Measurements from ENCODE around the gene CAB39L. TPM values are rescaled to one million over a fixed set of nuclear protein-coding genes. Genes with fewer than 3 reads are reported as not detected.

Gene CAB39L
- polyA plus RNA-seq, 1 donor from 2014 or later = 40.3 TPM

GRCh38 chr13:49371943-49372613 is 71.8 kb downstream of the CAB39L start:
- H2AFZ ChIP-seq (ENCODE audit: low read depth, low read length) = no peak overlapping the region
- H3K36me3 ChIP-seq (ENCODE audit: insufficient read depth, low read length) = no peaks in the 10 kb centered on the region
- no peaks in the 10 kb centered on the region for H3F3A ChIP-seq (ENCODE audit: insufficient read depth, low read length, poor library complexity, severe bottlenecking)
- H3K9me3 ChIP-seq (ENCODE audit: low read length) = no peaks in the 10 kb centered on the region
- H3K4me3 ChIP-seq (ENCODE audit: low read length) = no peak overlapping the region
- TF ChIP-seq REST (IDR thresholded peaks at IDR 0.05; ENCODE audit: borderline replicate concordance) (no peak), TAF1 (IDR thresholded peaks at IDR 0.05; ENCODE audit: low read depth) (no peak), EZH2 (IDR thresholded peaks at IDR 0.05; ENCODE audit: borderline replicate concordance, insufficient read depth, low read length, poor library complexity, severe bottlenecking) (no peak), EP300 (conservative IDR thresholded peaks at IDR 0.05; ENCODE audit: poor library complexity, severe bottlenecking) (no peak)
- H3K79me2 ChIP-seq (replicated peaks; ENCODE audit: insufficient read depth, low read length) = no peaks in the 10 kb centered on the region
- H3K27me3 ChIP-seq (ENCODE audit: insufficient read depth, low read depth, low read length) = no peaks in the 10 kb centered on the region
- no peak overlapping the region for H3K27ac ChIP-seq (ENCODE audit: low read length)
- H4K20me1 ChIP-seq (ENCODE audit: insufficient read depth) = no peaks in the 10 kb centered on the region
- no peaks in the 10 kb centered on the region for H3K9me2 ChIP-seq (ENCODE audit: insufficient read depth, low read length)
- H3K9ac ChIP-seq (ENCODE audit: low read length) = no peak overlapping the region
- H3K4me2 ChIP-seq (ENCODE audit: low read length) = no peak overlapping the region

- Histone ChIP-seq H3K27ac (ENCODE audit: low read length) (no peak overlapping the region), H4K20me1 (ENCODE audit: insufficient read depth) (no peaks in the 10 kb centered on the region), H3K4me2 (ENCODE audit: low read length) (no peak overlapping the region), H2AFZ (ENCODE audit: low read depth, low read length) (no peak overlapping the region), H3K9me2 (ENCODE audit: insufficient read depth, low read length) (no peaks in the 10 kb centered on the region), H3K4me3 (ENCODE audit: low read length) (no peak overlapping the region), H3K36me3 (ENCODE audit: insufficient read depth, low read length) (no peaks in the 10 kb centered on the region), H3K79me2 (replicated peaks; ENCODE audit: insufficient read depth, low read length) (no peaks in the 10 kb centered on the region), H3K9me3 (ENCODE audit: low read length) (no peaks in the 10 kb centered on the region), H3F3A (ENCODE audit: insufficient read depth, low read length, poor library complexity, severe bottlenecking) (no peaks in the 10 kb centered on the region), H3K9ac (ENCODE audit: low read length) (no peak overlapping the region), H3K27me3 (ENCODE audit: insufficient read depth, low read depth, low read length) (no peaks in the 10 kb centered on the region)
- TF ChIP-seq EZH2 (IDR thresholded peaks at IDR 0.05; ENCODE audit: borderline replicate concordance, insufficient read depth, low read length, poor library complexity, severe bottlenecking) (no peak), SMC3 (conservative IDR thresholded peaks at IDR 0.05; ENCODE audit: poor library complexity) (no peak), TAF1 (IDR thresholded peaks at IDR 0.05; ENCODE audit: low read depth) (no peak), EP300 (conservative IDR thresholded peaks at IDR 0.05; ENCODE audit: poor library complexity, severe bottlenecking) (no peak), MXI1 (conservative IDR thresholded peaks at IDR 0.05; ENCODE audit: poor library complexity, severe bottlenecking) (no peak), REST (IDR thresholded peaks at IDR 0.05; ENCODE audit: borderline replicate concordance) (no peak), CTCF (IDR thresholded peaks at IDR 0.05; ENCODE audit: poor library complexity, severe bottlenecking) (no peak), RAD21 (conservative IDR thresholded peaks at IDR 0.05) (no peak), POLR2AphosphoS5 (IDR thresholded peaks at IDR 0.05) (no peak)
Measured at GRCh38 chr13:49370371-49370770, 73.5 kb downstream of the CAB39L start.
